Suprapubic skin (tissue), 4 donors: Measurements from ENCODE around the gene PPP2R2C.

Experiments
- EP300 ChIP-seq: sonication (generic); formaldehyde crosslinking; IDR thresholded peaks from one replicate; pipeline ENCODE4 v1.6.1; 2017; ENCODE audit warnings: antibody characterized with exemption
- POLR2AphosphoS5 ChIP-seq, 3 donors: sonication (generic); formaldehyde crosslinking; IDR thresholded peaks; one replicate each; pipeline ENCODE4 v1.6.1; 2017; ENCODE audit warnings: antibody characterized with exemption in 3 of 3
- TF ChIP-seq, protein P1 (sequence below), 2 donors: fragments of 200-600 bp in 1 of 2; fragments of 450-650 bp in 1 of 2; sonication (generic) in 1 of 2; IDR thresholded peaks; one replicate each; pipeline ENCODE4 v1.5.1; 2016 to 2019; ENCODE audit warnings: antibody characterized with exemption in 2 of 2, mild to moderate bottlenecking in 1 of 2, moderate library complexity in 1 of 2

- TF ChIP-seq, protein P1, sequence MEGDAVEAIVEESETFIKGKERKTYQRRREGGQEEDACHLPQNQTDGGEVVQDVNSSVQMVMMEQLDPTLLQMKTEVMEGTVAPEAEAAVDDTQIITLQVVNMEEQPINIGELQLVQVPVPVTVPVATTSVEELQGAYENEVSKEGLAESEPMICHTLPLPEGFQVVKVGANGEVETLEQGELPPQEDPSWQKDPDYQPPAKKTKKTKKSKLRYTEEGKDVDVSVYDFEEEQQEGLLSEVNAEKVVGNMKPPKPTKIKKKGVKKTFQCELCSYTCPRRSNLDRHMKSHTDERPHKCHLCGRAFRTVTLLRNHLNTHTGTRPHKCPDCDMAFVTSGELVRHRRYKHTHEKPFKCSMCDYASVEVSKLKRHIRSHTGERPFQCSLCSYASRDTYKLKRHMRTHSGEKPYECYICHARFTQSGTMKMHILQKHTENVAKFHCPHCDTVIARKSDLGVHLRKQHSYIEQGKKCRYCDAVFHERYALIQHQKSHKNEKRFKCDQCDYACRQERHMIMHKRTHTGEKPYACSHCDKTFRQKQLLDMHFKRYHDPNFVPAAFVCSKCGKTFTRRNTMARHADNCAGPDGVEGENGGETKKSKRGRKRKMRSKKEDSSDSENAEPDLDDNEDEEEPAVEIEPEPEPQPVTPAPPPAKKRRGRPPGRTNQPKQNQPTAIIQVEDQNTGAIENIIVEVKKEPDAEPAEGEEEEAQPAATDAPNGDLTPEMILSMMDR (IDR thresholded peaks at IDR 0.05): no peak
- TF ChIP-seq POLR2AphosphoS5 (IDR thresholded peaks at IDR 0.05) (no peak), EP300 (no peak)
These were observed 121.8 kb downstream of the PPP2R2C start for GRCh38 chr4:6350646-6351045.
